22Rv1 (cell line): ENCODE data around the gene HEPN1.

Experiments
- CTCF ChIP-seq: fragments of 450-650 bp; IDR thresholded peaks from 2 replicates; pipeline ENCODE4 v1.5.1; 2017; ENCODE audit warnings: mild to moderate bottlenecking
- ZFX ChIP-seq: fragments of 450-650 bp; IDR thresholded peaks from 2 replicates; pipeline ENCODE4 v1.6.1; 2017; ENCODE audit warnings: antibody characterized with exemption, borderline replicate concordance

GRCh38 chr11:124902616-124903015, 16.4 kb upstream of the HEPN1 start:
- TF ChIP-seq CTCF = no peak
- no peak for TF ChIP-seq ZFX
